Osteocyte (in vitro differentiated cells): ENCODE measurements around the gene XRCC1. TPM values are rescaled to one million over a fixed set of nuclear protein-coding genes. Genes with fewer than 3 reads are reported as not detected.

Experiments used
- DNase-seq: peaks from one replicate; pipeline ENCODE4 v3.0.0; 2021; ENCODE audit warnings: mixed read lengths; ENCODE audit not compliant: unreplicated experiment; ENCODE audit errors: extremely low spot score
- H3K27ac Mint-ChIP-seq: one replicate; pipeline ENCODE4 v1.8.0; 2021; ENCODE audit warnings: mild to moderate bottlenecking, mixed read lengths; ENCODE audit not compliant: unreplicated experiment
- H3K27me3 Mint-ChIP-seq: one replicate; pipeline ENCODE4 v1.8.0; 2021; ENCODE audit warnings: mixed read lengths; ENCODE audit not compliant: unreplicated experiment
- H3K36me3 Mint-ChIP-seq: one replicate; pipeline ENCODE4 v1.8.0; 2021; ENCODE audit warnings: mixed read lengths; ENCODE audit not compliant: unreplicated experiment
- H3K4me1 Mint-ChIP-seq: one replicate; pipeline ENCODE4 v1.8.0; 2021; ENCODE audit warnings: mixed read lengths; ENCODE audit not compliant: unreplicated experiment
- H3K4me3 Mint-ChIP-seq: one replicate; pipeline ENCODE4 v1.8.0; 2021; ENCODE audit warnings: mild to moderate bottlenecking, moderate library complexity, mixed read lengths; ENCODE audit not compliant: unreplicated experiment
- H3K9me3 Mint-ChIP-seq: one replicate; pipeline ENCODE4 v1.8.0; 2021; ENCODE audit warnings: mixed read lengths; ENCODE audit not compliant: unreplicated experiment
- total RNA-seq: library from RNA; stranded (reverse); gene quantifications from 2 replicates; pipeline ENCODE4 v1.2.1, GENCODE V29; 2021
- TF ChIP-seq, protein P1 (sequence below): fragments of 200-600 bp; sonication (generic); IDR thresholded peaks from 2 replicates; pipeline ENCODE4 v1.5.0; 2021; ENCODE audit warnings: antibody characterized with exemption, mild to moderate bottlenecking, moderate library complexity

The XRCC1 gene
- total RNA-seq, 1 donor from 2014 or later = 43.2 TPM

GRCh38 chr19:43507880-43508279 is 67.4 kb downstream of the XRCC1 start:
- H3K27me3 Mint-ChIP-seq = peaks cover 2% of the 10 kb centered on the region
- TF ChIP-seq, protein P1, sequence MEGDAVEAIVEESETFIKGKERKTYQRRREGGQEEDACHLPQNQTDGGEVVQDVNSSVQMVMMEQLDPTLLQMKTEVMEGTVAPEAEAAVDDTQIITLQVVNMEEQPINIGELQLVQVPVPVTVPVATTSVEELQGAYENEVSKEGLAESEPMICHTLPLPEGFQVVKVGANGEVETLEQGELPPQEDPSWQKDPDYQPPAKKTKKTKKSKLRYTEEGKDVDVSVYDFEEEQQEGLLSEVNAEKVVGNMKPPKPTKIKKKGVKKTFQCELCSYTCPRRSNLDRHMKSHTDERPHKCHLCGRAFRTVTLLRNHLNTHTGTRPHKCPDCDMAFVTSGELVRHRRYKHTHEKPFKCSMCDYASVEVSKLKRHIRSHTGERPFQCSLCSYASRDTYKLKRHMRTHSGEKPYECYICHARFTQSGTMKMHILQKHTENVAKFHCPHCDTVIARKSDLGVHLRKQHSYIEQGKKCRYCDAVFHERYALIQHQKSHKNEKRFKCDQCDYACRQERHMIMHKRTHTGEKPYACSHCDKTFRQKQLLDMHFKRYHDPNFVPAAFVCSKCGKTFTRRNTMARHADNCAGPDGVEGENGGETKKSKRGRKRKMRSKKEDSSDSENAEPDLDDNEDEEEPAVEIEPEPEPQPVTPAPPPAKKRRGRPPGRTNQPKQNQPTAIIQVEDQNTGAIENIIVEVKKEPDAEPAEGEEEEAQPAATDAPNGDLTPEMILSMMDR = no peak
- peaks cover 18% of the 10 kb centered on the region for H3K4me1 Mint-ChIP-seq
- H3K4me3 Mint-ChIP-seq = no peak overlapping the region
- no peak for DNase-seq
- no peak overlapping the region for H3K27ac Mint-ChIP-seq
- no peaks in the 10 kb centered on the region for H3K9me3 Mint-ChIP-seq
- peaks cover 24% of the 10 kb centered on the region for H3K36me3 Mint-ChIP-seq

- Mint-ChIP-seq H3K4me3 (no peak overlapping the region), H3K27me3 (peaks cover 3% of the 10 kb centered on the region), H3K4me1 (peaks cover 22% of the 10 kb centered on the region), H3K9me3 (no peaks in the 10 kb centered on the region), H3K27ac (no peak overlapping the region), H3K36me3 (peaks cover 24% of the 10 kb centered on the region)
- TF ChIP-seq, protein P1 = no peak
- DNase-seq = no peak
Measured at GRCh38 chr19:43506629-43507028, 68.7 kb downstream of the XRCC1 start.

DNA sequence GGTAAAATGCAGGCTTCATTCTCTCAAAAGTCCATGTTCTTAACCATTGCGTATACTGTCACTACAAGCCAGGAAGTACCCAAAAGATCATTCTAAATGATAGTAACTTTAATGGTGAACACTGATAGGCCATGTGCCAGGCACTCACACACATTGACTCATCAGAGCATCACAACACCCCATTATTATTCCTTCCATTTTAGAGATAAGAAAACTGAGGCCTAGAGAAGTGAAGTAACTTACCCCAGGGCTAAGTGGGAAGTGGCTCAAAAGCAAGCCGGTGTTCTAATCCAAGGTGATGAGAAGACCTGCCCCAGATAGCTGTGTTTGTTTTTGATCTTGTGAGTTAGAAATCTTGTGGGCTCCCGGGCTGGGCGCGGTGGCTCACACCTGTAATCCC is 69.4 kb downstream of the XRCC1 start:
- H3K4me3 Mint-ChIP-seq = no peak overlapping the region
- TF ChIP-seq, protein P1 = no peak

GRCh38 chr19:43505186-43505456 is 70.2 kb downstream of the XRCC1 start:
- no peaks in the 10 kb centered on the region for H3K9me3 Mint-ChIP-seq
- peaks cover 22% of the 10 kb centered on the region for H3K4me1 Mint-ChIP-seq
- H3K4me3 Mint-ChIP-seq = peak overlapping the region; percentile 42
- H3K27me3 Mint-ChIP-seq = peaks cover 3% of the 10 kb centered on the region
- TF ChIP-seq, protein P1 = no peak
- H3K36me3 Mint-ChIP-seq = peaks cover 15% of the 10 kb centered on the region
- no peak overlapping the region for H3K27ac Mint-ChIP-seq
- DNase-seq = no peak

More for the DNA sequence above, 69.4 kb downstream of the XRCC1 start:
- Mint-ChIP-seq H3K27ac (no peak overlapping the region), H3K4me1 (peaks cover 22% of the 10 kb centered on the region), H3K36me3 (peaks cover 19% of the 10 kb centered on the region), H3K27me3 (peaks cover 3% of the 10 kb centered on the region), H3K9me3 (no peaks in the 10 kb centered on the region)
- no peak for DNase-seq

GRCh38 chr19:43504426-43505185 is 70.7 kb downstream of the XRCC1 start, which contains the start of gene PHLDB3:
PHLDB3 (minus strand) TSS chr19:43504746; CDS start chr19:43504118, 628 bp downstream.
- DNase-seq = no peak
- H3K27me3 Mint-ChIP-seq = peaks cover 3% of the 10 kb centered on the region
- peaks cover 22% of the 10 kb centered on the region for H3K4me1 Mint-ChIP-seq
- peak within 1 kb of the TSS; percentile 90 for H3K27ac Mint-ChIP-seq
- no peaks in the 10 kb centered on the region for H3K9me3 Mint-ChIP-seq
- H3K36me3 Mint-ChIP-seq = peaks cover 11% of the 10 kb centered on the region
- TF ChIP-seq, protein P1 = no peak
- H3K4me3 Mint-ChIP-seq = peak within 1 kb of the TSS; percentile 93
